DND-41 (cell line): Measurements from ENCODE around the gene F11R.
"Not testable (repeated sequence)": the region's sequence is repeated elsewhere in the genome, so short reads cannot be mapped to it uniquely, and the experiment has no call there.

Source experiments
- ATAC-seq: fragments of 200-7000 bp; cut with Tn5 transposase; 3 replicates; pipeline ENCODE4 v1.9.1; 2021; ENCODE audit warnings: low read depth; ENCODE audit not compliant: insufficient read depth
- DNase-seq: peaks from one replicate; pipeline ENCODE4 v3.0.0-alpha.2; 2020
- H2AFZ ChIP-seq: 2 replicates; pipeline ENCODE4 v1.6.0; 2012; ENCODE audit warnings: low read depth, low read length
- H3K27ac ChIP-seq: 2 replicates; pipeline ENCODE4 v1.5.1; 2012; ENCODE audit warnings: low read length, inconsistent platforms
- H3K27me3 ChIP-seq: fragments of 200-600 bp; sonication (generic); 2 replicates; pipeline ENCODE4 v1.6.0; 2012; ENCODE audit warnings: low read length, mild to moderate bottlenecking, inconsistent platforms; ENCODE audit not compliant: insufficient read depth, poor library complexity
- H3K36me3 ChIP-seq: 2 replicates; pipeline ENCODE4 v1.5.1; 2012; ENCODE audit warnings: low read length, inconsistent platforms; ENCODE audit not compliant: insufficient read depth
- H3K4me1 ChIP-seq: 2 replicates; pipeline ENCODE4 v1.5.1; 2012; ENCODE audit warnings: mild to moderate bottlenecking, low read length; ENCODE audit not compliant: insufficient read depth
- H3K4me2 ChIP-seq: 2 replicates; pipeline ENCODE4 v1.6.0; 2012; ENCODE audit warnings: mild to moderate bottlenecking, moderate library complexity, low read length, inconsistent platforms; ENCODE audit not compliant: insufficient read depth
- H3K4me3 ChIP-seq, 2 experiments: fragments of 200-600 bp in 1 of 2; shearing (Covaris generic) in 1 of 2; 2 replicates each; pipeline ENCODE4 v1.5.1; 2012 to 2016; ENCODE audit warnings: inconsistent platforms in 2 of 2, low read length in 2 of 2, mild to moderate bottlenecking in 2 of 2, low read depth in 1 of 2, moderate library complexity in 1 of 2
- H3K79me2 ChIP-seq: 2 replicates; pipeline ENCODE4 v1.6.0; 2012; ENCODE audit warnings: low read length, inconsistent platforms; ENCODE audit not compliant: insufficient read depth
- H3K9ac ChIP-seq: 2 replicates; pipeline ENCODE4 v1.6.0; 2012; ENCODE audit warnings: low read depth, mild to moderate bottlenecking, inconsistent platforms, low read length, moderate library complexity
- H3K9me3 ChIP-seq: 2 replicates; pipeline ENCODE4 v1.5.1; 2012; ENCODE audit warnings: low read length, moderate library complexity, mild to moderate bottlenecking, inconsistent platforms; ENCODE audit not compliant: insufficient read depth, severe bottlenecking
- H4K20me1 ChIP-seq: 2 replicates; pipeline ENCODE4 v1.6.0; 2012; ENCODE audit warnings: low read length; ENCODE audit not compliant: insufficient read depth
- EZH2 ChIP-seq: IDR thresholded peaks from 3 replicates; pipeline ENCODE4 v1.6.1; 2012; ENCODE audit warnings: borderline replicate concordance, low read depth, mild to moderate bottlenecking, moderate library complexity, low read length, inconsistent platforms; ENCODE audit not compliant: severe bottlenecking
- TF ChIP-seq, protein P1 (sequence below): IDR thresholded peaks from 2 replicates; pipeline ENCODE4 v1.5.1; 2012; ENCODE audit warnings: borderline replicate concordance, low read length, moderate library complexity, mild to moderate bottlenecking; ENCODE audit not compliant: poor library complexity, severe bottlenecking; ENCODE audit errors: extremely low read depth

The F11R gene

GRCh38 chr1:160997323-160998038, 23.5 kb downstream of the F11R start:
- H4K20me1 ChIP-seq: no peaks in the 10 kb centered on the region
- peak overlapping the region; percentile 60; the same call in 1 of the 2 replicates for H2AFZ ChIP-seq
- H3K4me3 ChIP-seq: no peak overlapping the region
- peaks cover 8% of the 10 kb centered on the region; the same call in 1 of the 2 replicates for H3K36me3 ChIP-seq
- peak; percentile 88 for ATAC-seq
- H3K27ac ChIP-seq: no peak overlapping the region
- no peaks in the 10 kb centered on the region for H3K27me3 ChIP-seq
- H3K79me2 ChIP-seq: no peaks in the 10 kb centered on the region
- DNase-seq: peak; percentile 58
- H3K4me2 ChIP-seq: no peak overlapping the region
- no peak overlapping the region for H3K9ac ChIP-seq
- no peaks in the 10 kb centered on the region for H3K9me3 ChIP-seq
- TF ChIP-seq, protein P1, sequence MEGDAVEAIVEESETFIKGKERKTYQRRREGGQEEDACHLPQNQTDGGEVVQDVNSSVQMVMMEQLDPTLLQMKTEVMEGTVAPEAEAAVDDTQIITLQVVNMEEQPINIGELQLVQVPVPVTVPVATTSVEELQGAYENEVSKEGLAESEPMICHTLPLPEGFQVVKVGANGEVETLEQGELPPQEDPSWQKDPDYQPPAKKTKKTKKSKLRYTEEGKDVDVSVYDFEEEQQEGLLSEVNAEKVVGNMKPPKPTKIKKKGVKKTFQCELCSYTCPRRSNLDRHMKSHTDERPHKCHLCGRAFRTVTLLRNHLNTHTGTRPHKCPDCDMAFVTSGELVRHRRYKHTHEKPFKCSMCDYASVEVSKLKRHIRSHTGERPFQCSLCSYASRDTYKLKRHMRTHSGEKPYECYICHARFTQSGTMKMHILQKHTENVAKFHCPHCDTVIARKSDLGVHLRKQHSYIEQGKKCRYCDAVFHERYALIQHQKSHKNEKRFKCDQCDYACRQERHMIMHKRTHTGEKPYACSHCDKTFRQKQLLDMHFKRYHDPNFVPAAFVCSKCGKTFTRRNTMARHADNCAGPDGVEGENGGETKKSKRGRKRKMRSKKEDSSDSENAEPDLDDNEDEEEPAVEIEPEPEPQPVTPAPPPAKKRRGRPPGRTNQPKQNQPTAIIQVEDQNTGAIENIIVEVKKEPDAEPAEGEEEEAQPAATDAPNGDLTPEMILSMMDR: peak; percentile 71
- no peak for TF ChIP-seq EZH2
- H3K4me1 ChIP-seq: no peaks in the 10 kb centered on the region

- ATAC-seq: no peak
- no peak overlapping the region for H3K4me2 ChIP-seq
- H3K36me3 ChIP-seq: peaks cover 8% of the 10 kb centered on the region; the same call in 1 of the 2 replicates
These were observed 24.8 kb downstream of the F11R start for GRCh38 chr1:160996178-160996577.

DNA sequence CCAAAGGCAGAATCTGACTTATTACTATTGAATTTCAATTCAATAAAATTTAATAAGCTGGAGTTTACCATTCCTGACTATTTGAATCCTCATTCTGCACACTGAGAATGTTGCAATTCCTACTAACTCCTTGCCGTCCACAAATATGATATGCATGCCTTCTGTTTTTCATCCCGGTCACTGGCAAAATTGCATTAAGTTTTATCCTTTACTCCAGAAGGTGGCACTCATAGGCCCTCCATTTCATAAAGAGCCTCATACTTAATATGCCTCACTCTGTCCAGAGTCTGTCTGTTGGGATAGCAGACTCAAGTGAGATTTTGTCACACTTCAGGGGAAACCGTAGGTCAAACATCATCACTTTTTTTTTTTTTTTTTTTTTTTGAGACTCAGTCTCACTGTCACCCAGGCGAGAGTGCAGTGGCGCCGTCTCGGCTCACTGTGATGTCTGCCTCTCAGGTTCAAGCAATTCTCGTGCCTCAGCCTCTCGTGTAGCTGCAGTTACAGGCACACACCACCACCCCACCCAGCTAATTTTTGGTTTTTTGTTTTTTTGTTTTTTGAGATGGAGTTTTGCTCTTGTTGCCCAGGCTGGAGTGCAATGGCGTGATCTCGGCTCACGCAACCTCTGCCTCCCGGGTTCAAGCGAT, 27.3 kb downstream of the F11R start:
- peaks cover 9% of the 10 kb centered on the region for H3K4me1 ChIP-seq
- no peak overlapping the region for H3K4me3 ChIP-seq
- ATAC-seq: no peak; the same call in 2 of the 3 replicates
- no peak overlapping the region for H3K4me2 ChIP-seq
- no peaks in the 10 kb centered on the region for H3K79me2 ChIP-seq
- no peak overlapping the region for H2AFZ ChIP-seq
- no peaks in the 10 kb centered on the region for H3K9me3 ChIP-seq
- H3K36me3 ChIP-seq: no peaks in the 10 kb centered on the region
- H3K27me3 ChIP-seq: no peaks in the 10 kb centered on the region
- H4K20me1 ChIP-seq: no peaks in the 10 kb centered on the region
- no peak overlapping the region for H3K9ac ChIP-seq
- no peak overlapping the region for H3K27ac ChIP-seq
- TF ChIP-seq, protein P1: peak; percentile 55
- TF ChIP-seq EZH2: no peak
- DNase-seq: no peak

More at GRCh38 chr1:160996178-160996577, 24.8 kb downstream of the F11R start:
- Histone ChIP-seq H4K20me1 (no peaks in the 10 kb centered on the region), H3K4me1 (no peaks in the 10 kb centered on the region), H3K79me2 (no peaks in the 10 kb centered on the region), H3K4me3 (no peak overlapping the region), H3K27ac (no peak overlapping the region), H3K9me3 (no peaks in the 10 kb centered on the region), H2AFZ (no peak overlapping the region), H3K9ac (no peak overlapping the region), H3K27me3 (no peaks in the 10 kb centered on the region)
- DNase-seq: no peak
- TF ChIP-seq, protein P1: no peak
- TF ChIP-seq EZH2: no peak

DNA sequence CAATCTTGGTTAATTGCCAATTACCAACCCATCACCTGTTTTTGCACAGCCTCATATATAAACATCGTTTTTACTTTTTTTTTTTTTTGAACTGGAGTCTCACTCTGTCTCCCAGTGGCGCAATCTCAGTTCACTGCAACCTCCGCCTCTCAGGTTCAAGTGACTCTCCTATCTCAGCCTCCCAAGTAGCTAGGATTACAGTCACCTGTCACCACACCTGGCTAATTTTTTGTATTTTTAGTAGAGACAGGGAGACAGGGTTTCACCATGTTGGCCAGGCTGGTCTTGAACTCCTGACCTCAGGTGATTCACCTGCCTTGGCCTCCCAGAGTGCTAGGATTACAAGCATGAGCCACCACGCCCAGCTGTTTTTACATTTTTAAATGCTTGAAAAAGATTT, 28.9 kb downstream of the F11R start:
- not testable (repeated sequence) for H4K20me1 ChIP-seq, H3K9ac ChIP-seq, H3K27ac ChIP-seq, H3K4me1 ChIP-seq, H3K27me3 ChIP-seq, H3K36me3 ChIP-seq, H3K4me3 ChIP-seq, DNase-seq, H2AFZ ChIP-seq, ATAC-seq, H3K4me2 ChIP-seq, H3K79me2 ChIP-seq, H3K9me3 ChIP-seq
